ENCODE measurements around the gene CBFA2T2. TPM values are rescaled to one million over a fixed set of nuclear protein-coding genes. Genes with fewer than 3 reads are reported as not detected.
A peak's percentile ranks its signal among the peaks of the same experiment; 100 is the strongest.

CBFA2T2 gene
- total RNA-seq, 2 donors from 2014 or later: 14.8 to 18.0 TPM

DNA sequence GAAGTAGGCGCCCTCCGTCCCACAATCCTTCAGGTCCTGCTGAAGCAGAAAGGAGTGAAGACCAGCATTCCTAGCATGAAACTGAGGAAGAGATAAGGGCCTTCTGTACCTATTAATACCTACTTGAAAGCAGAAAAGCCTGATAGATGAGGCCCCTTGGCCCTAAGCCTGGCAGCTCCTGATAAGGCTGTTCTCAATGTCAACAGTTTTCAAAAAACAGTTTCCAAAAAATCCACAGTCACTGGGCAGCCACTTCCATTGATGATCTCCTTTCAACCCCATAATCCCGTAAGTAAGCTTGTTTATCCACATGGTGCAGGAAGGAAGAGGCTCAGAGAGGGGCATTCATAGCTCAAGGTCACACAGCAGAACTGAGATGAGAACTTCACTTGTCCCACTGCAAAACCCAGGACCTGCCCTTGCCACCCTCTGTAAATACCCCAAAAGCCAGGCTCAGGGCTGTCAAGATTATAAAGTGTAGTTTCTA, 199.1 kb downstream of the CBFA2T2 start:
- ATAC-seq (ENCODE audit: insufficient number of reproducible peaks, low FRiP score, low read depth): no peak
- Histone ChIP-seq H3K4me1 (ENCODE audit: control insufficient read depth in 1 of 2, low read depth in 2 of 2) (peaks cover 10 to 23% of the 10 kb centered on the region in 2 donors), H3K27me3 (replicated peaks; ENCODE audit: insufficient read depth) (no peaks in the 10 kb centered on the region), H3K36me3 (no peaks in the 10 kb centered on the region), H3K9me3 (no peaks in the 10 kb centered on the region), H3K4me3 (no peak overlapping the region), H3K27ac (no peak overlapping the region)
- TF ChIP-seq, protein P1, sequence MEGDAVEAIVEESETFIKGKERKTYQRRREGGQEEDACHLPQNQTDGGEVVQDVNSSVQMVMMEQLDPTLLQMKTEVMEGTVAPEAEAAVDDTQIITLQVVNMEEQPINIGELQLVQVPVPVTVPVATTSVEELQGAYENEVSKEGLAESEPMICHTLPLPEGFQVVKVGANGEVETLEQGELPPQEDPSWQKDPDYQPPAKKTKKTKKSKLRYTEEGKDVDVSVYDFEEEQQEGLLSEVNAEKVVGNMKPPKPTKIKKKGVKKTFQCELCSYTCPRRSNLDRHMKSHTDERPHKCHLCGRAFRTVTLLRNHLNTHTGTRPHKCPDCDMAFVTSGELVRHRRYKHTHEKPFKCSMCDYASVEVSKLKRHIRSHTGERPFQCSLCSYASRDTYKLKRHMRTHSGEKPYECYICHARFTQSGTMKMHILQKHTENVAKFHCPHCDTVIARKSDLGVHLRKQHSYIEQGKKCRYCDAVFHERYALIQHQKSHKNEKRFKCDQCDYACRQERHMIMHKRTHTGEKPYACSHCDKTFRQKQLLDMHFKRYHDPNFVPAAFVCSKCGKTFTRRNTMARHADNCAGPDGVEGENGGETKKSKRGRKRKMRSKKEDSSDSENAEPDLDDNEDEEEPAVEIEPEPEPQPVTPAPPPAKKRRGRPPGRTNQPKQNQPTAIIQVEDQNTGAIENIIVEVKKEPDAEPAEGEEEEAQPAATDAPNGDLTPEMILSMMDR (IDR thresholded peaks at IDR 0.05): no peak
- DNase-seq (ENCODE audit: low spot score): no peak

DNA sequence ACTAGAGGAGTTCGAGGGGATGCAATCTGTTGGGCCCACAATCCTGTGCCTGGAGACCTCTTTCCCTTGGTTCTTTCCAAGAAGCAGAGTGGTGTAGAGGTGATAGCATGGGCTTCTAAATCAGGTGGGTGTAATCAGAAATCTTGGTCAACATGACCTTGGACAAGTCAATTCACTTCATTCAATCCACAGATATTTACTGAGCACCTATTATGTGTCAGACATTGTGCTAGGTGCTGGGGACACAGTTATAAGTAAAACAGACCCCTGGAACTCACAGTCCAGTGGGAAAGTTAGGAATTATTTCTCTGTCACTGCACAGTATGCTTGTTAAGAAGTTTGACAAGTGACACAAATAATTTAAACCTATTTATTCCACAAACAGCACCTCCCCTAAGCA, 199.6 kb downstream of the CBFA2T2 start:
- Histone ChIP-seq H3K4me1 (ENCODE audit: control insufficient read depth in 1 of 2, low read depth in 2 of 2) (peaks cover 15 to 28% of the 10 kb centered on the region in 2 donors), H3K4me3 (no peak overlapping the region), H3K27ac (no peak overlapping the region), H3K36me3 (no peaks in the 10 kb centered on the region), H3K27me3 (replicated peaks; ENCODE audit: insufficient read depth) (no peaks in the 10 kb centered on the region), H3K9me3 (no peaks in the 10 kb centered on the region)
- TF ChIP-seq, protein P1 (IDR thresholded peaks at IDR 0.05): no peak
- no peak for ATAC-seq (ENCODE audit: insufficient number of reproducible peaks, low FRiP score, low read depth)
- DNase-seq (ENCODE audit: low spot score): no peak

DNA sequence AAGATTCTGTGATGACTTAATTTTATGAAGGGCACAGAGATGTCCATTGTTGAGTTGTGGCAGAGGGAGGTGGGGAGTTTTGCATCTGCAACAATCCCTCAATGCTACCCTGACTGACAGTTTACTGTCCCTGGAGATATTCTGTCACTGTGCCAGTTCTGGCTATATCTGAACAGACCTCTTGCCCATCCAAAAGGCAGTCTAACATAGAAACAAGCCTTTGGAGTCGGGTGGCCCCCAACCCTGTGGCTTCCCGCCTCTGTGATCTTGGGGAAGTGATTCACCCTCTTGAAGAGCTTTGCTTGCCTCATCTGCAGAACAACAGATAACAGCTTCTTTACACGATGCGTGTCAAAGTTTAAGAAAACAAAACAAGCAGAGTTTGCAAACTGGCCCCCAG, 200.1 kb downstream of the CBFA2T2 start:
- no peaks in the 10 kb centered on the region for H3K27me3 ChIP-seq (replicated peaks; ENCODE audit: insufficient read depth)
- DNase-seq (ENCODE audit: low spot score) (no peak), ATAC-seq (ENCODE audit: insufficient number of reproducible peaks, low FRiP score, low read depth) (no peak)
- H3K9me3 ChIP-seq: no peaks in the 10 kb centered on the region
- TF ChIP-seq, protein P1 (IDR thresholded peaks at IDR 0.05): no peak
- peaks cover 19 to 33% of the 10 kb centered on the region in 2 donors for H3K4me1 ChIP-seq (ENCODE audit: control insufficient read depth in 1 of 2, low read depth in 2 of 2)
- H3K27ac ChIP-seq: no peak overlapping the region
- H3K4me3 ChIP-seq: no peak overlapping the region
- no peaks in the 10 kb centered on the region for H3K36me3 ChIP-seq

DNA sequence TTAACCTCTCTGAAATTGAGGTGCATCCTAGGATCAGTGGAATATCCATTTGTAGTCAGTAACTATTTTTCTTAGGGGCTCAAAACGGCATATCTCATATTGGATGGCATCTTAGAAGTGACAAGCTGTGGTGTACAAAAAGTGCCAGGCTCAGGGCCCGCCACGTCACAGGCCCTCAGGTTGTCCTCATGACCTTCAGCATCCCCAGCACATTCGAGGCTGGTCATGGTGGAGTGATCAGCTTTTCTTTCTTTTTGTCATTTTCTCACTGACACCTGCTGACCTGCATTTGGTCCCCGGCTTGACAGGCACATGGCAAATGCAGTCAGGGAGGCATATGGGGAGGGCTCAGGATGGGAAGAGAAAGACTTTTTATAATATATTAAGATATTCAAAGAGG, 203.4 kb downstream of the CBFA2T2 start:
- H3K27me3 ChIP-seq (replicated peaks; ENCODE audit: insufficient read depth): no peaks in the 10 kb centered on the region
- peak overlapping the region; percentile 83 to 85 for H3K27ac ChIP-seq
- no peaks in the 10 kb centered on the region for H3K9me3 ChIP-seq
- TF ChIP-seq, protein P1 (IDR thresholded peaks at IDR 0.05): no peak
- H3K4me1 ChIP-seq (ENCODE audit: control insufficient read depth in 1 of 2, low read depth in 2 of 2): peaks cover 20 to 46% of the 10 kb centered on the region in 2 donors
- no peak overlapping the region for H3K4me3 ChIP-seq
- DNase-seq (ENCODE audit: low spot score) (no peak), ATAC-seq (ENCODE audit: insufficient number of reproducible peaks, low FRiP score, low read depth) (no peak)
- no peaks in the 10 kb centered on the region for H3K36me3 ChIP-seq

DNA sequence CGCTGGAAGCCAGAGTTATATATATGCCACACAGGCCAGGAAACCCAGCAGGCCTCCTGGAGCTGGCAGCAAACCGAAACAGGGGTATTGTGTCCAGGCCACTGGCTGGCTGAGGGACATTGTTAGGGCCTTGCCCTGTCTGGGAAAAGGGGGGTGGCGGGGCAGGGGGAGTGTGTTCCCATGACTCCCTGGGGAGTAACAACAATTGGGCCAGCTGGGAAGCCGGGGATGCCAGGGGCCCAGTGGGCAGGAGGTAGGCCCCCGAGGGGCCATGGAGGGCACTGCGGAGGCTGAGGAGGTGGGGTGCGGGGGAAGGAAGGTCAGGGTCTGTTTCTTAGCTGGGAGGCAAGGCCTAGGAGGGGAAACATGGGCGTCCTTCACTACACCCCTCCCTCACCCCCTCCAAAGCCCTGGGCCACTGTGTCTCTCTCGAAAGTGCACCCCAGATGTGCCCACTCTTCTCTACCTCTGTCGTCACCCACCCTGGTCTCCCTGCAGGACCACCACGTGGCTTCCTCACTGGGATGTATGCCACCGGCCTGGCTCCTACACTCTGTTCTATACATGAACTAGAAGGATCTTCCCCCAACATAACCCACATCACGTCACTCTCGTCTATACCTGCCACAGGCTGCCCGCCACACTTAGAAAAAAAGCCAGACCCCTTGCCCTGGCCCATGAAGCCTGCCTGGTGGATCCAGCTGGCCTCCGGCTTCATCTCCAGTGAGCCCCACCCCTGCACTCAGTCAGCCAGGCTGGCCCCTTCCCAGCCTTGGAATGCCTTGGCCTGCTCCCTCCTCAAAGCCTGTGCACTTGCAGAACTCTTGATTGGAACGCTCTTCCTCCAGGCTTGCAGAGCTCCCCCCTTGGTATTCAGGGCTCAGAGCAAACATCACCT, 204.1 kb downstream of the CBFA2T2 start:
- ATAC-seq (ENCODE audit: insufficient number of reproducible peaks, low FRiP score, low read depth): peak; percentile 21
- no peak for DNase-seq (ENCODE audit: low spot score)
- TF ChIP-seq, protein P1 (IDR thresholded peaks at IDR 0.05): no peak
- H3K27ac ChIP-seq: peak overlapping the region; percentile 83 to 85
- no peaks in the 10 kb centered on the region for H3K9me3 ChIP-seq
- no peak overlapping the region for H3K4me3 ChIP-seq
- peaks cover 20 to 46% of the 10 kb centered on the region in 2 donors for H3K4me1 ChIP-seq (ENCODE audit: control insufficient read depth in 1 of 2, low read depth in 2 of 2)
- H3K36me3 ChIP-seq: no peaks in the 10 kb centered on the region
- no peaks in the 10 kb centered on the region for H3K27me3 ChIP-seq (replicated peaks; ENCODE audit: insufficient read depth)

All from thoracic aorta (tissue), 2 donors.